Omental fat pad (tissue), 4 donors: Measurements from ENCODE around the gene C5orf15. TPM values are rescaled to one million over a fixed set of nuclear protein-coding genes. Genes with fewer than 3 reads are reported as not detected.
"Not testable (repeated sequence)": the region's sequence is repeated elsewhere in the genome, so short reads cannot be mapped to it uniquely, and the experiment has no call there.

ENCODE experiments used
- ATAC-seq: fragments of 150-250 bp; one replicate; pipeline ENCODE4 v1.9.1; 2016; ENCODE audit warnings: mild to moderate bottlenecking, moderate library complexity; ENCODE audit not compliant: low FRiP score
- DNase-seq: peaks from one replicate; pipeline ENCODE4 v3.0.0-alpha.2; 2019; ENCODE audit warnings: low spot score
- CTCF ChIP-seq, 3 donors: fragments of 450-650 bp; IDR thresholded peaks; one replicate each; pipeline ENCODE4 v1.5.1; 2016 to 2017; ENCODE audit warnings: antibody characterized with exemption in 3 of 3, mild to moderate bottlenecking in 3 of 3, moderate library complexity in 2 of 3
- total RNA-seq, 4 donors: library from RNA; depleted of rRNA; stranded (reverse); fragments of >200 nt; gene quantifications; one replicate each; pipeline ENCODE4 v1.1.0, GENCODE V29; 2016

C5orf15 gene
- total RNA-seq, 4 donors from 2014 or later = 31.3 to 53.1 (median 41.2) TPM

GRCh38 chr5:133962801-133963476 is 5.5 kb downstream of the C5orf15 start:
- ATAC-seq = no peak
- DNase-seq = no peak
- TF ChIP-seq CTCF (IDR thresholded peaks at IDR 0.05) = no peak

- ATAC-seq = no peak
- no peak for TF ChIP-seq CTCF (IDR thresholded peaks at IDR 0.05)
These were observed 6.3 kb downstream of the C5orf15 start for GRCh38 chr5:133962131-133962530.

GRCh38 chr5:133959643-133960042 is 8.8 kb downstream of the C5orf15 start:
- DNase-seq (no peak), ATAC-seq (no peak)
- no peak for TF ChIP-seq CTCF (IDR thresholded peaks at IDR 0.05)

More at GRCh38 chr5:133962131-133962530, 6.3 kb downstream of the C5orf15 start:
- no peak for DNase-seq

GRCh38 chr5:133957591-133957990 is 10.8 kb downstream of the C5orf15 start:
- TF ChIP-seq CTCF (IDR thresholded peaks at IDR 0.05) = no peak
- DNase-seq = no peak
- ATAC-seq = no peak

- no peak for TF ChIP-seq CTCF (IDR thresholded peaks at IDR 0.05)
These were observed 11.3 kb downstream of the C5orf15 start for GRCh38 chr5:133957080-133957479.

GRCh38 chr5:133956196-133956595 is 12.2 kb downstream of the C5orf15 start:
- ATAC-seq, DNase-seq: not testable (repeated sequence)

More at GRCh38 chr5:133957080-133957479, 11.3 kb downstream of the C5orf15 start:
- ATAC-seq (no peak), DNase-seq (no peak)

- no peak for TF ChIP-seq CTCF (IDR thresholded peaks at IDR 0.05)
- ATAC-seq (peak; percentile 42), DNase-seq (no peak)
These were observed 14.8 kb downstream of the C5orf15 start for GRCh38 chr5:133953568-133954145.
